Activated T-helper 9 cell treated with anti-CD3 and anti-CD28 coated beads, Interleukin-2, amount 50 U/mL, for 16 hours (primary cell): Measurements from ENCODE around the gene NT5C.

Experiments used
- DNase-seq: peaks from one replicate; pipeline ENCODE4 v3.0.0-alpha.2; 2020; ENCODE audit warnings: low read depth

NT5C gene

DNA sequence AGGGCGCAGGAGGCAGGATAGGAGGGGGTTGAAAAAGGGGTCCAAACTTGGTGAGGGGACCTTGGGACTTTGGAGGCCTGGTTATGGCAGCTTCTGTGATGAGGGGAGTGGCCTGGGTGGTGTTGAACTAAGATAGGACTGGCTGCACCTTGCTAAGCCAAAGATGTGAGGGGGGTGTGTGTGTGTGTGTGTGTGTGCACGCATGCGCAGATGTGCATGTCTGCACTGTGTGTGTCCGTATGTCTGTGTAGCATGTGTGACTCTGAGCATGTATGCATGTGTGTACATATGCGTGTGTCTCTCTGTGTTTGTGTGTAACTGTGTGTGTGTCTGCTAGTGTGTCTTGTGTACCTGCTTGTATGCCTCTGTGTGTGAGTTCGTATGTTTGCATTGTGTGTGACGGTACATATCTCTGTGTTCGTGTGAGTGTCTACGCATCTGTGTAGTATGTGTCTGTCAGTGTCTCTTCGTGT lies 39.7 kb downstream of the NT5C start:
- no peak for DNase-seq

DNA sequence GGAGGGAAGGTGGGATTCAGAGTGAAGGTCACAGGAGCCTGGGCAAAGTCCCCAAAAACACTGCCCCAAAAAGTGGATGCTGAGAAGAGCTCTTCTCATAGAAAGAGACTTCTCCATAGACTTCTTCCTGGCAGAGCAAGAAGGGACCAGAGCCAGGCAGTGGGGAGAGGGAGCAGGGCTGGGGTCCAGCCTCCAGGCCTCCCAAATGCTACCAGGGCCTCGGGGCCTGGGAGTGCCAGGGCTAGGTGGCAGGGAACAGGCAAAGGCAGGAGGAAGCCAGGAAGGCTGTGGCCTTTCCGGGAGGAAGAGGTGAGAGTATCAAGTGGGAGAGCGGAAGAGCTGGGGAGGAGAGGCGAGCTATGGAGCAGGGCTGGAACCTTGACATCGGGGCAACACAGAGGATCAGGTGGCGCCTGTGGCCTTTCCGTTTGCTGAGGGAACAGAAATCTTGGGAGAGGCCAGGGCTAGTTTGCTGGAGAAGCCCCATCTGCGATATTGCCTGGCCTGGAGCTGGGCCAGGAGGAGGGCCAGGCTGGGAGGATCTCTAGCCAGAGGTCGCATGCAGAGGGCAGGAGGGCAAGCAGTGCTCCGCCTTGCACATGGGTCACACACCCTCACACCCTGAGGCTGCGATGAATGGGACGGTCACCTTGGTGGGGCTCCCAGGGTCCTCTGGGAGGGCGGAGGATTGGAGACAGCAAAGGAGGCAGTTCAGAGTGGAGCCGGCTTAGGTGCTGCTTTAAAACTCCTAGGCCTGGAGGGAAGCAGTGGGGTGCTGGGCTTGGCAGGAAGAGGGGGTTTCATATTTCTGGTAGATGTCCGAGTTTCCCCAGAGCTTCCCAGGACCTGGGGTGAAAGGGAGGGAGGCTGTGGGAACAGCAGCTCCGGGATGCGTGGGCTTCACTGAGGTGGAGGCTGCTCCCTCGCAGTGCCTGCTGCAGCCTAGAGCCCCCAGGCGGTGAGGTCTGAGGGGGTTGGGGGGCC lies 40.4 kb downstream of the NT5C start:
- DNase-seq: no peak

DNA sequence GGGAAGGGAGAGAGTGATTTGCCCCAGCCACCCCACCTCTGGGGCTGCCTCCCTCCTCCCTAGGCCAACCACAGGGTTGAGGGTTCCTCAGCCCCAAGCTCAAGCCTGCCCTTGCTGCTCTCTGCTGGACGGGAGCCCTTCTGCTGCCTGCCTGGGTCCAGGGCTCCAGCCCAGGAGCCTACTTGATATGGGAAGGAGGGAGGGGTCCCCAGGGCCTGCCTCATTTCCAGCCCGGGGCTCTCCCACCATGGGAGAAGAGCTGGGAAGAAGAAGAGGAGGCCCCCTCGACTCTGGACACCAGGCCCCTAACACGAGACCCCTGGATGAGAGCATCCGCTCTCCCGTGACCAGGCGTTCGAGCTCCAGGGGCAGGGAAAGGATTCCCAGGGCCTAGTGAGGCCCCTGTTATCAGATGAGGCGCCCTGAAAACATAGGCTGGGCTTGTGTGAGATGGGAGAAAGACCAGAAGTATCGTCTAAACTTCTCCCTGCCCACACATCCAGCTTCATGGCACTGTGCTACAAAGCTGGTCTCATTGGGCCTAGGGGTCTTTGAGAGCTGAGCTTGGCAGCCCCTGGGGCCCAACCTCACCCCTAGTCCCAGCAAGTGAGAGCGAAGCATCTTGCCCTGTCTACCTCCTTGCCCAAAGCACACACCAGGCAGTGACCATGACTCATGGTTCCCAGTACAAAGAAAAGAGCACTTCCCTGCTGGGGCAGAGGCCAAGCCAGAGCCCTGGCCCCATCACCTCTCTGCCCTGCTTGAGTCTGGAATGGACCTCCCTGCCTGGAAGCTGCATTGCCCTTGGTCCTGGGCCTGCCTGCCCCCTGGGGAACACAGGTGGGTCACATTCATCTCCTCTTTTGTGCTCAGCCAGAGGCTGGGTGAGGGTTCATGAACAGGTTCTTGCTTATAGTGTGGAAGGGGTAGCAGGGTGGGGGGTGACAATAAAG lies 42.8 kb downstream of the NT5C start:
- DNase-seq: no peak

DNA sequence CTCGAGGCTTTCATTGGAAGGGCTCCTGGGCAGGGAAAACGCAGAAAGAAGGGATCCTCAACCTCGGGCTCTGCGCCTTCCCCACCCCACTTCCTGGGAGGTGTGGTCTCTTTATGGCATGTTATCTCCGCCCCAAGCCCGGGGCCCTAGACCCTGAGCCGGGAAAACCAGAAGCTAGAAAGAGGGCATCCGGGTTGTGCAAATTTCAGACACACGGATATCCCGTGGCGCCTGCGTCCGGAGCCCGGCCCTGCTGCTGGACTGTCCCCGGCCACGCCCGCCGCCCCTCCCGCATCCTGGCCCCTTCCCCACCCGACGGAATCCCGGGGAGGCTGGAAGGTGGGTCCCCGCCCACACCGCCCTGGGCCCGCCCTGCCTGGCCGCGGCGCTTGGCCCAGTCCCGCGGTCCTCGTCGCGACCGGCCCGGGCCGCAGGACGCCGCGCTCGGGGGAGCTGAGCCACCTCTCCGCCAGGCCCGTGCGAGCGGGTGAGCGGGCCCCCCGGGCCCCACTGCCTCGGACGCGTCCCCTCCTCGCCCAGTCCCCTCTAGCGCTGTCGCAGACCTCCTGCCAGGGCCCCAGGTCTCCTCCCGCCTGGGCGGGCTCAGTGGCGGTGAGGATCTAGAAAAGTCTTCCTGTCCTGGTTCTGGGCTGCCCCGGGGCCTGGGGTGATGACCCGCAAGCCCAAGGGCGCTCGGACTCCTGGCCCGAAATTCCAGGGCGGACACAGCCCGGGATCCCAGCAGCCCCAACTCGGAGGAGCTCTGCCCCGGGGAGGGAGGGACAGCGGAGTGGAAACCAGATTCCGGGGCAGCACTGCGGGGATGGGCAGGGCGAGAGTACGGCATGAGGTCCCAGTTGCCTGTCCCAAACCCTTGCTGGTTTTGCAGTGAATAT lies 43.7 kb downstream of the NT5C start, which contains the start of gene SLC16A5:
TSS of gene SLC16A5 (plus strand) at position 397 of the 896 bp plus-strand sequence. CDS start 5,683 bp downstream, outside the sequence.
- DNase-seq: peak; percentile 25

DNA sequence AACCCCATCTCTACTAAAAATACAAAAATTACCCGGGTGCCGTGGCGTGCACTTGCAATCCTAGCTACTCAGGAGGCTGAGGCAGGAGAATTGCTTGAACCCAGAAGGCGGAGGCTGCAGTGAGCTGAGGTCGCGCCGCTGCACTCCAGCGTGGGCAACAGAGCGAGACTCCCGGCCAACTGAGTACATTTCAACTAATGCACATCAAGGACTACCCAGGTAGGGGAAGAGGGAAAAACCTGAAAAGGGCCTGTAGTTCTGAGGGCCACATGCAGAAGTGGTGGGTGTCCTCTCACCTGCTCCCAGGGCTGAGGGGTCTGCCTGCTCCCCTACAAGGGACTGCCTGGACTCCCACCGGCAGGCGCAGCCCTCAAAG lies 44.4 kb downstream of the NT5C start:
- no peak for DNase-seq

DNA sequence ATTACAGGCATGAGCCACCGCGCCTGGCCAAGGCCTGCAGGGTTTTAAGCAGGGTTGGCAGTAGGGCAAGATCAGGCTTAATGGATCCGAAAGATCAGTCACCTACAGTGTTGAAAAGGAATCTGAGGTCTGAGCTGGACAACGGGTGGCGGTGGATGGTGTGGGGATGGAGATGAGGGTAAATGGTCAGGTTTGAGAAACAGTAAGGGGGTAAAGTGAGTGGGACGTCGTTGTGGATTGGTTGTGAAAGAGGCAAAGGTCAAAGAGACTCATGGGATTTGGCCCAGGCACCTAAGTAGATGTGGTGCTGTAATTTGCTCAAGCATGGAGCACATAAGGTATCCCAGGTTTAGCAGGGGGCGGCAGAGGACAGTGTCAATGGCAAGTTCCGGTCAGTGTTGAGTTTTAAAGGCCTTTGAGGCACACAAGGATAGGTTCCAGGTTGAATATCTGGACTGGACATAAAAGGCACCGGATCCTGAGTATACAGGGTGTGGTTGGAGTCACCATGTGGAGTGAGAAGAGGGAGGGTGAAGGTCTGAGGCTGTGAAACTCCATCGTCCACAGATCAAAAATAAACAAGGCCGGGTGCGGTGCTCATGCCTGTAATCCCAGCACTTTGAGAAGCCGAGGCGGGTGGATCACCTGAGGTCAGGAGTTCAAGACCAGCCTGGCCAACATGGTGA lies 44.9 kb downstream of the NT5C start:
- DNase-seq: no peak

DNA sequence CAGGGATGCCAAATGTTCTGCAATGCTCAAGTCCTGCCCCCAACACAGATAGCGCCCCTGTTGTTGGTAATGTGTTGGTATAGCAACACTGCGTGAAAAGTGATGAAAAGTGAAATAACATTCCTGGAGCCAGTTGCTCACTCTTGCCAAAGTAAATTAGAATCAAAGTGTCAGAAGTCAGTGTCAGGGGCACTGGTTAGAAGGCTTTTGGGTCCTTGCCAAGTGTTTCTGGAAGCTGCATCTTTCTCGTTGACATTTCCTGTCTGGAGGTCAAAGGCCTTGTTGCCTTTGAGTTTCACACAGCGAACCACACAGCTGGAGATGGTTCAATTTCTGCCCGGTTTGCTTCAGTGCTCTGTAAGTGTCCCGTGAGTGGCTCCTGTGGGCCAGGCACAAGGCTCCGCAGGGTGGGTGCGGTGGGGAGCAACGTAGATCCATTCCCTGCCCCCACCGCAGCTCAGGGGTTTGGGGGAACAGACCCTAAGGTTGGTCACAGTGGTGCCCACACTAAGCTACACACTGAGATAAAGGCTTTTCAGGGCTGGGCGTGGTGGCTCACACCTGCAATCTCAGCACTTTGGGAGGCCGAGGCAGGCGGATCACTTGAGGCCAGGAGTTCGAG lies 47.4 kb downstream of the NT5C start:
- no peak for DNase-seq

DNA sequence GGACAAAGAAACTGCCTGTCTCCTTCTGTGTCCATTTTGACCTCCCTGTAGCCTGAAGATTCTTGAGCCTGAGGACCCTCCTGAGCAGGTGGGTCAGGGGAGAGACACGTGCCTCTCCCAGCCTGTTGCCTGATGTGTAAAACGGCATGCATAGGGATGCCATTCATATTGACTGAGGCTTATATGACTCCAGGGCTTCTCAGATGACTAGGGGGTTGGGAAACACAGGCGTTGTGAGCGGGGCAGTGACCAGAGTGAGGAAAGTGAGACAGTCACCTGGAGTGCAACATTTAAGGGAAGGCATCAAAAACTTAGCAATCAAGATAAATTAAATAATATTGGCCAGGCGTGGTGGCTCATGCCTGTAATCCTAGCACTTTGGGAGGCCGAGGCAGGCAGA lies 48.9 kb downstream of the NT5C start:
- DNase-seq: no peak

DNA sequence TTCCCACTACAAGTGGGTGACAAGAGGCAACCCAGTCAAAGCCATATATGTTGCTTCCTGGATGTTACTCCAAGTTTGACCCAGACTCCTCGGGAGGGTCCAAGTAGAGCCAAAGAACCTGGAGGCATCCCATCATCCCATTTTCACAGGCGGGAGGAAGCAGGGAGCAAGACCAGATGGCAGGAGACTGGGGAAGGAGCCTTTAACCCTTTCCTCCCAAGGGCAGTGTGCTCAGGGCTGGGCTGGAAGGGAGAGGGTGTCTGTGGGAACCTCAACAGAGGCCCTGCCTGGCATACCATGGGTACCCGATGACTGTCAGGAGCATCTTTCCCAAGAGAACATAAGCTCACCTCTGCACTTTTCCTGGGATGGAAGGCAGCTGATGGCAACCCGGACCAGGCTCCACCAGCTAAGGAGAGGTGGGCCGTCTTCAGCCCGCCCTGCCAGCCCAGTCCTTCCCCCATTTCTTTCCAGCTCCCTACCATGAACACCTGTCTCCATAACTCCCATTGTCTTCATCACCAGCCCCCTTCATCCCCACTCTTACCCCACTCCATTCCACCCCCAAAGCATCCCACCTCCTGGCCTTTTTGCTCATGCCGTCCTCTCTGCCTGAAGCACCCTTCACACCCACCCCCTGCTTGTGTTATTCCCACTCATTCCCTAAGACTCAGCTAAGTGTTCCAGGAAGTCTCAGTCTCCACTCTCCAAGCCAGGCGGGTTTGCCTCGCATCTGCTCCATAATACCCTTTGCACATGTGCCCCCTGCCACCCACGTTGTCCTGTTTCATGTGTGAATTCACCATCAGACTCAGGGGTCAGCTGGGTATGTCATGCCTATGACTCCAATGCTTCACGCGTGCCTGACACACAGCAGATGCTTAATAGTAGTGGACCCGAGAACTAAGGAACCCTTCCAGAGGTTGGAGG lies 49.7 kb downstream of the NT5C start:
- DNase-seq: no peak
